ENCODE measurements around the gene VSIG10L.

DNA sequence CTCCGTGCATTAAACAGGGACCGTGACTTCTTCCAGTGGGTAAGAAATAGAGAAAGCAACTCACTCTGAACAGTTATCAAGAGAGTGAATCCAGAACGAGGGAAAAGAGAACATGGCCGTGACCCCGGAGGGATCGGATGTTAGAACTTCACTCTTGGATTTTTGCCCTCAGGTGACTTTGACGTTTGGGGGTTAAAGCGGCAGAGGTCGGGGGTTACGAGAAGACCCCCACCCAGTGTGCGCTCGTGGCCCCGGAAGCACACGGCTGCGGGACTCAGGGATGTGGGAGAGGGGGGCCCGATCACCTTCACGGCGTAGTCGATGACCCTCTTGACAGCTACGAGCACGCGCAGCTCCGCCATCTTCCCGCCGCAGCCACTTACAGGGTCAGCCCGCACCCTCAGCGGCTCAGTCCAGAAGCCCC lies 24.0 kb upstream of the VSIG10L start, which contains the start of gene ETFB:
- no peak for TF ChIP-seq EZH2 (IDR thresholded peaks at IDR 0.05; ENCODE audit: low read length)
- TF ChIP-seq CTCF (optimal IDR thresholded peaks at IDR 0.05 in 1 of 3, IDR thresholded peaks at IDR 0.05 in 1 of 3, conservative IDR thresholded peaks at IDR 0.05 in 1 of 3; ENCODE audit: extremely low read depth in 1 of 3, insufficient read depth in 2 of 3, low read length in 3 of 3): peak in 1 of 3 experiments; percentile 4

Measured in keratinocyte (primary cell).